GM19023 (cell line): ENCODE data around the gene REEP3.

ENCODE experiments used
- ATAC-seq: cut with Tn5 transposase; IDR thresholded peaks from one replicate; pipeline ENCODE4 v1.9.1; 2021; ENCODE audit warnings: mild to moderate bottlenecking, moderate library complexity; ENCODE audit not compliant: unreplicated experiment

REEP3 gene

DNA sequence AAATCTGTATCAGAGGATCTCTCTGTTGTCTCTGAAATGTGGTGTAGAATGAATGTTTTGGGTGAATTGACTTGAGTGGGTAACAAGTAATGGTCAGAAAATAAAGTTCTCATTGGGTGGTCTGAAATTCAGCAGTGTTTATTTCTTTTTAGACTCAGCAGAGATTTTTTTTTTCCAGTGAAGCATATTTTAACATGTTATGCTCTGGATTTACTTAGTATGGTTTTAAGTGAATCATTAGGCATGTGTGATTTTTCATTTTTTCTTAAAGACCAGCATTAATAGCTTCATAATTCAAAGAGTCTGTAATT, 63.5 kb downstream of the REEP3 start:
- no peak for ATAC-seq

GRCh38 chr10:63585041-63585440, 63.8 kb downstream of the REEP3 start:
- no peak for ATAC-seq

DNA sequence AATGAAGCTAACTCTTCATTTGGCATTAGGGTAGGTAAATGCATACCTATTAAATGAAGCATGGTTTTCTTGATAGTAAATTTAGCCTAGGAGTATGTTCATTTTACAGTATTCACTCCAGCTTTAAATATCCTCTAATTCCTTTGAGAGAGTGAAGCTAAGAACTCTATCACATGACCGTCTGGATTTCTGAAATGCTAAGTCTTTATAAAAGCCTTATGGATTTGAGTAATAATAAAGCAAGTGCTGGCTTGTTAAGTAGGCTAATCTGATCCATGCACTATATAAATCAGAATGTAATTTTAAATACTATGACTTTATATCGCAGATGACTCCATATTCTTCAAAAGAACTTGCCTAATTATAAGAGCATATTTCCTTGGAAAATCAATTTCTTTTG, 64.8 kb downstream of the REEP3 start:
- no peak for ATAC-seq

DNA sequence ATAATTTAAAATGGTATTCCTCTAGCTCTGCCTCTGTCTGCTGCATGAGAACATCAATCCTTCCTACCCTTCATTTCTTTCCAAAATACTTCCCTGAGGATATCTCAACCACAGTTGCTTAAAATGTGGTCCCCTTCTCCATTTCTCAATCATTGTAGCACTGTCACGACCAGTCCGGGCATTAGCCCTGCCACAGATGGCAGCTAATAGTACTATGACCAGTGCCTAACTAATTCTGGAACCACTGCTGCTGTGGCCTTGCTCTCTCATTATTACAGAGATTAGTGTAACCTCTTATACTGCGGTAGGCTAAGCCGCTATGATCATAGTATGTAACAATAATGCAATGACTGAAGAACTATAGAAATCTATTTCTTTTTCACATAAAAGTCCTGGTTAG, 66.0 kb downstream of the REEP3 start:
- ATAC-seq: no peak

- no peak for ATAC-seq
These were observed 67.4 kb downstream of the REEP3 start for GRCh38 chr10:63588436-63589167.

GRCh38 chr10:63591600-63592379, 70.6 kb downstream of the REEP3 start:
- no peak for ATAC-seq

GRCh38 chr10:63593576-63593975, 72.4 kb downstream of the REEP3 start:
- ATAC-seq: no peak

- ATAC-seq: no peak
These were observed 73.9 kb downstream of the REEP3 start for GRCh38 chr10:63595072-63595471.

- ATAC-seq: no peak
These were observed 75.7 kb downstream of the REEP3 start for GRCh38 chr10:63596924-63597323.

GRCh38 chr10:63600540-63600939, 79.3 kb downstream of the REEP3 start:
- ATAC-seq: no peak

DNA sequence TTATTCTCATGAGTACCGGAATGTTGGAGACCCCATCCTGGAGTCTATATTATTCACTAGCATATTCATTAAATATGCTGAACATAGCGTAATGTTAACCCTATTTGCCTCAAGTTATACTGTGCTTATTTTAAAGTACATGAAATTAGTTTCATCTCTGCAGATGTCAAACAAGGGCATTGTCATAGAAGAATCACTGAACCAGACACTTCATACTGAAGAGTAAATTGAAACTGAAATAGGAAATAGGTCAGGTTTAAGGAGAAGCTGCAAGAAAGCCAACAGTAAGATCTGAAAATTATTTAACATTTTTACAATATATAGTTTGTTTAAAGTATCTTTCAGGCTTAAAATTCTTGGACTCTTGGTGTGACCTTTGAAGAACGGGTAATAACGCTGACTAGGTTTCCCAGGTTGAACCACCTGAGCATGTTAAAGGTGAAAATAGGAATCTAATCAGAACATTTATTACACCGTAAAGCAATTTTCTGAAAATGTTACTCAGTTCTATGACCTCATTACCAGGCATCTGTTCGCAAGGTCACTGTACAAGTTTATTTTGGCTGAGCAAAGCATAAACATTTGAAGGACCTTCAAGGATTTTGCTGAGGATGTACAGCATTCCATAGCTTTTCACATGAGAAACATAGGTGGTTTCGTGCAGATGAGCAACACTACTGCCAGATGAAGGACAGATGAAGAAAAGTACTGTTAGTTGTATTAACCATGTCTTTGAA, 82.7 kb downstream of the REEP3 start:
- no peak for ATAC-seq

DNA sequence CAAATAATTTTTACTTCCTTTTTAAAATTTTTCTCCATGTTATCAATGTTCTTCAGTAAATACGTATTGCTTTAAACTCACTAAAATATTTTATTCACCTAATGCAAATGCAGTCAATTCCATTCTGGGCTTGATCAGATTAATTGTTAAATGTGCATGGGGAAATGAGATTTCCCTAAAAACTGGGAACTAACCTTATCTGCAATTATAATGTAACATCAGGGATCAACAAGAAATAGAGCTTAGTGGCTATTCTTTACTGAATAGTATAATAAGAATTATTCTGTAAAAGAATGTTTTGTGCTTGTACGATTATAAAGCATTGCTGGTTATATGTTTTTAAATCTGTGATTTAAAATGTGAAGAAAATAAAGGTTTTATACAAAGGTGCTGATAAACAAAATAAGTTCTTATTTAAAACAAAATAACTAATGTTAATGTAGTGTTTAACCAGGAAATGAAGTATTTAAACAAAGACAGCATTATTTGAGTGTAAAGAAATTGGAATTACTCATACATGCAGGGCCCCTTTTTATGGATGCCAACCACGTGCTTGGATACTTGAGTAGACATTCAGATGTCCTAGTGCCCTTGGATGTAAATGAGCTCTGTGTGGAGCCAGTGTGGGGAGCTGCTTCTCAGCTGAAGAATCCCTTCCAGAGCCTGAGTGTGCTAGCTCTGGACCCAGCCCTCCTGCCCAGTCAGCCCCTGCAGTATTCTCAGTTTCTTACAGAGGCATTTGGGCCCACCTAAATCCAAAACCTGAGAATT, 84.2 kb downstream of the REEP3 start:
- no peak for ATAC-seq

DNA sequence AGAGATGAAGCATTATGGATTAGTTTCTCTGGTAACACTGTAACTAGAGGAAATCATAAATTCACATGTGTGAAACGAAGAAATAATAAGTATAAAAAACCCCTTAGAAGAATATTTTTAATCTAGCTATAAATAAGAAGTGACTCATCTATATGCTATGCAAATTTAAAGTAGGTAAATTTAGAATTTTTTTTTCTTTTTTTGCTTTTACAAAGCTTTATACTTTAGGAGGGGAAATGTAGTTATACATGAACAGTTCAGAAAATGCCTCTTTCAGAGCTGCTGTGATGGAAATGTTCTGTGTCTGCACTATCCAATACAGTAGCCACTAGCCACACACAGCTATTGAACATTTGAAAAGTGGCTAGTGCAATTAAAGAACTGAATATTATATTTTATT, 87.3 kb downstream of the REEP3 start:
- no peak for ATAC-seq

DNA sequence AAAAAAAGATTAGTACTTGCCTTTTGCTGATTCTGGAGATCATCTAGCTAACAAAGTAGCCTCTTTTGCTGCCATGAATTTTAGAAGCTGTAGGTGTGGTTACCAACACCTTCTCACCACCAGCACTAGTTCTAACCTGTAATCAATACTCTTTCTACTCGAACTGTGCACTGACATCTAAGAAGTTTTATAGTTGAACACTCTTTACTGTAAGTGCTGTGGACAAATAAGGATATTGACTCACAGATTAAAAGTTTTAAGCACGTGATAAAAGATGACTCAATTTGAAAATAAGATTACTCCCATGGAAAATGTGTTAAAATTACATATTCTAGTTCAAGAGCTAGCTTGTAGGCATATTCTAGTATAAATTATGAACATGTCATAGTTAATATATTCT, 89.9 kb downstream of the REEP3 start:
- ATAC-seq: no peak

DNA sequence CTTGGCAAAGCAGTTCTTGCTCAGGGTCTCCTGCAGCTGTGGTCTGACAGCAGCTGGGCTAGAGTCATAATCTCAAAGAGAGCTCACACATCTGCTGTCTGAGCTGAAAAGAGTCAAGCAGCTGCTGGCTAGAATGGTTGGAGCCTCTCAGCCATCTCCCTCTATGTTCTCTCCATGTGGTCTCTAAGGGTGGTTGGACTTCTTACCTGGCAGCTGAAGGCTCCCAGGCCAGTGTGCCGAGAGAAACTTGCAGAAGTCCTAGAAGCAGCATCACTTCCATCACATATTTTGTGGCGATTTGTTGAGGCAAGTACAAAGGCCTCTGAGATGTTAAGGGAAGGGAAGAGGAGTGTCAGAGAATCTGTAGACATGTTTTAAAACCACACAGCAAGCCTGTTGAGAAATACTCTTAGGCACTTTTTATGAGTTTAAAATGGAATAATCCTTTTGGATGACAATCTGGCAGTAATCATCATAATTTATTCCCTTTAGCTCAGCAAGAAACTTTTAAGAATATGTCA, 93.2 kb downstream of the REEP3 start:
- ATAC-seq: no peak

- no peak for ATAC-seq
These were observed 97.4 kb downstream of the REEP3 start for GRCh38 chr10:63618552-63618951.

- ATAC-seq: no peak
These were observed 98.2 kb downstream of the REEP3 start for GRCh38 chr10:63619426-63619825.

DNA sequence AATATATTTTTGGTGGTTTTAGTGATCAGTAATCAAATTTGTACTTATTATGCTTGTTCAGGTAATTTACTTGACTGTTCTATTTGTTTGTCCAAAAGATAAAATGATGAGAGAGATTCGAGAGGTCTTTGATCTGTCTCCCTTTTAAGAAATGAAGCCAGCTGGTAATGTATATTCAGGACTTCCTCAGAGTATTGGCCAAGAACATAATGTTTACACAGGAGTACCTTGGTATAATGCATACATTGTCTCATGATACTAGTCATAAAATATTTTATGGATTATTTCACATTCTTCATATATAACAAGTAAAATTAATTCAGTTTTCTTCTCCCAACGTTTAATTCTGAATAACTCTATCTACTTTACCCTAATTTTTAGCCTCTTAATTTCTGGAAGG, 100.9 kb downstream of the REEP3 start:
- no peak for ATAC-seq

- ATAC-seq: no peak
These were observed 103.5 kb downstream of the REEP3 start for GRCh38 chr10:63624701-63625100.

DNA sequence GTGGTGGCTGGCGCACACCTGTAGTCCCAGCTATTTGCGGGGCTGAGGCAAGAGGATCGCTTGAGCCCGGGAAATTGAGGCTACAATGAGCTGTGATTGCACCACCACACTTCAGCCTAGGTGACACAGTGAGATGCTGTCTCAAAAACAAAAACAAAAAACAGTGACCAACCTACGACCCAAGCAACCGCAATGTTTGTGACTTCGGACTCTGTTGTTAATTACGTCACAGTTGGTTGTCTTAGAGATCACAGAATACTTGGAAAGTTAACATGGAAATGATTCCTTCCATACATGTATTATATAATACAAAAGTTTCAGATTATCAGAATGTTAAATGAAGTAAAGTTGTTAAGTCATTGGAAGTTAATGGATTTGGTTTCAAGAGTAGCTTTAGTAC, 106.2 kb downstream of the REEP3 start:
- ATAC-seq: no peak

GRCh38 chr10:63627881-63628296, 106.7 kb downstream of the REEP3 start:
- ATAC-seq: no peak
